Activated CD8-positive, alpha-beta memory T cell treated with anti-CD3 and anti-CD28 coated beads, Interleukin-2, amount 50 U/mL, for 4 hours (primary cell): Measurements from ENCODE around the gene ETF1.
"Not testable (repeated sequence)": the region's sequence is repeated elsewhere in the genome, so short reads cannot be mapped to it uniquely, and the experiment has no call there.

ENCODE experiments used
- DNase-seq: peaks from one replicate; pipeline ENCODE4 v3.0.0-alpha.2; 2020

Gene ETF1

DNA sequence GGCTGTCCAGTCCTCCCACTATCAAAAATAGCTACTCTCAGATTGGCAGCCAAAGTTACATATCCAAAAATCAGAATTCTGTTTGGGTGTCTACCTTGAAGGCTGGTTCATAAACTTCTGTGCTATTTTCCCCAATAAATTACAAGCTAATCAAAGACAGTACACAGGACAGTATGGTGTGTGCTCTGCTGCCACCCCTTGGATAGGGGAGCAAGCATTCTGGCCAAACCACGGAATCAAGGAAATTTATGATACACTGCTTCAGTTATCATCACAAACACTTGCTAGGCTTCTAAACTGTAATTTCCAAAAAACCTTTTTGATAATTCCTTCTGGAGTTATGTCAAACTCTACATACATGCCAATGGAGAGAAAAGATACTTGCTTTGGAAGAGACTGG lies 15.9 kb downstream of the ETF1 start:
- DNase-seq, result no peak

DNA sequence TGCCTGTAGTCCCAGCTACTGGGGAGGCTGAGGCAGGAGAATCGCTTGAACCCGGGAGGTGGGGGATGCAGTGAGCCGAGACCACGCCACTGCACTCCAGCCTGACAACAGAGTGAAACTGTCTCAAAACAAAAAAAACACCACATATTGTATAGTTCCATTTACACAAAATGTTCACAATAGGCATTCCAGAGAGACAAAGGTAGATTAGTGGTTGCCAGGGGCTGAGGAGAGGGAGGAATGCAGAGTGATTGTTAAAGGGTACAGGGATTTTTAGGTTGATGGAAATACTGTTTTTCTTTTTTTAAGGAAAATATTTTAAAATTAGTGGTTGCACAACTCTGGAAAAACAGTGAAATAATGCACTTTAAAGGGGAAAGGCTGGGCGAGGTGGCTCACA lies 19.6 kb downstream of the ETF1 start:
- no peak for DNase-seq

DNA sequence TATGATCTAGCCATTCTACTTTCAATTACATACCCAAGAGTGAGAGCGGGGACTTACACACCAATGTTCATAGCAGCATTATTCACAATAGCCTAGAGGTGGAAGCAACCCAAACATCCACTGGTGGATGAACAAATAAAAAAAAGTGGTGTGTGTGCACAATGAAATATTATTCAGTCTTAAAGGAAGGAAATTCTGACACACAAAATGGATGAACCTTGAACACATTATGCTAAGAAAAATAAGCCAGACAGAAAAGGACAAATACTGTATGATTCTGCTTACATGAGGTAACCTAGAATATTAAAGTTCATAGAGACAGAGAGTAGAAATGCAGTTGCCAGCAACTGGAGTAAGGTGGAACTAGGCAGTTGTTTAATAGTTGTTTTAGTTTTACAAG lies 22.1 kb downstream of the ETF1 start:
- DNase-seq, result no peak

DNA sequence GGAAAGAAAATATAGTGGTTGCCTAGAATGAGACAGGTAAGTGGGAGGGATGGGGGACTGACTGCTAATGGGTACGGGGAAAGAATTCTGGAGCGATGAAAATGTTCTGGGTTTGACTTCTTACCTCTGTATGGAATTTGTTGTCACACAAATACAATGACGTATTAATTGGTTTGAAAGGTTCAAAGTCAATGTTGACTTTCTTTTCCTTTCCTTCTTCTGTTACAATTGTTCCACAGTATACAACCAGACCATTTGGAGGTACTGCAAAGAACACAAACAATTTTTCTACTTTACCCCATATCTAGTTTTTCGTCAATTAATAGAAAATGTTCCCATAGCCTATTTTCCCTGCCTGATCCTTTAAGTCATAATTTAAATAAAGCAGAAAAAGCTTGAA lies 25.6 kb downstream of the ETF1 start:
- no peak for DNase-seq

DNA sequence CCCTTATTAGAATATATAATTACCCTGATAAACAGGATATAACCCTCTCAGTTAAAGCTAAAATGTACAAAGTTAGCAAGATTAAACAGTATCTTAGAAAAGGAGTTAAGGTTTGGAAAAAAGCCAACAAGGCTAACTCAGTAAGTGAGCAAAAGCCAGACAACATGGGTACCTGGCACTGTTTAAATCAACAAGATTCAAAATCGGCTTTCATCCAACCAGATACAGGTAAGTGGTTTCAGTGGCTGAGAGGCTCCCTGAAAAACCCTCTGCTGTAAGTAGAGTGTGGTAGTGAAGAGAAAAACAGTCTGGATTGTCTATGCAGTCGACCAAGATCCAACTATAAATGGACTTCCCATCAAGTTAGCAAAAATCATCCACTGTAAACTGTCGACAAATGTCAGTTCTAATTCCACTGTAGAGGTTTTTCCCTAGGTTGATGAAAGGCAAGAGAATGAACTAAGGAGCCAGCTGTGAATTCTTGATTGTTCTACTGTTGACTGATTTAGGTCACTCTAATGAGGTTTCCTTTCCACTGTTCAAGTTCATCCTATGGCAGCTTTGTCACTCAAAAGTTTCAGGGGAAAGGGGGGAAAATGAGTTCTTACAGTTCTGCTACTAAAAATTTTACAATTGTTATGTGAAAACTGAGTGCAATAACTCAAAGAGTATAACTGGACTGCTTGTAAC lies 27.3 kb downstream of the ETF1 start:
- no peak for DNase-seq

DNA sequence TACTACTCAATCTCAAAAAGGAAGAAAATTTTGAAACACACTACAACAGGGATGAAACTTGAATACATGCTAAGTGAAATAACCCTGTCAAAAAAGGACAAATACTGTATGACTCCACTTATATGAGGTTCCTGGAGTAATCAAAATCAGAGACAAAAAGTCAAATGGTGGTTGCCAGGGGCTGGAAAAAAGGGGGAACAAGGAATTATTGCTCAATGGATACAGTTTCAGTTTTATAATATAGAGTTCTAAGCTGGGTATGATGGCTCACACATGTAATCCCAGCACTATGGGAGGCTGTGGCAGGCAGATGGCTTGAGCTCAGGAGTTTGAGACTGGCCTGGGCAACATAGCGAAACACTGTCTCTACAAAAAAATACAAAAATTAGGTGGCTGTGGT lies 29.0 kb downstream of the ETF1 start:
- DNase-seq, result no peak

DNA sequence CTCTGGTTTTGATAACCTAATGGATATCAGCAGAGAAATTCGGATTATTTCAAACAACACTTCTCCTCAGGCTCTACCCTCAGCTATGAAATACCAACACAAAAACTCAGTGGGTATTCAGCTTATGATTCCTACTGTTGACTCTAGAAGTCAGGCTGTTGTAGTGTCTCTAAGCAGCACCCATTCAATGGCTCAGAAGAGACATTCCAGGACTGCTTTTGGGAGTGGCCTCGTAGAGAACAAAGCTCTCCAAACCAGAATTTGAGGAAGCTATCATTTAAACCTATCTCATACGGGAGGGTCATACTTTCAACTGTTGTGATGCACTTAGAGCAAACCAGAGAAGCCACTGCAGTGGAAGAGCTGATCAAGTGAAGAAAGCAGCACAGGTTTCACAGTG lies 34.1 kb downstream of the ETF1 start:
- DNase-seq, result no peak

DNA sequence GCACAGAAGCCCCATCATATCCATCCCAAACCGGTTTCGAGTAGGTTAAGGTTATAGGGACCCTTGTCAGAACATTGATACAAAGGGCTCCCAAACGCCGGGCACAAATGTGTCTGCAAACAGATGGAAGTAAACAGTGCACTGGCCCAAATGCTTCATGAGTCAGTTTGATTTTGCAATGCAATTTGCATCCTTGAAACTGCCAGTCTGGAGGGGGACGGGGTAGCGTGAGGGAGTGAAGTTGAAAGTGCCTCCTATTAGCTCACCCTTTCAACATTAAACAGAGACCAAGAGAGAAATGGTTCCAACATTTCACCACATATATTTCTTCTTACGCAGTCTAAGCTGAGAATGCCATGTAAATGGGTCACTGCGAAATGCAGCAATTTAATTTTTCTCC lies 35.6 kb downstream of the ETF1 start:
- not testable (repeated sequence) for DNase-seq

DNA sequence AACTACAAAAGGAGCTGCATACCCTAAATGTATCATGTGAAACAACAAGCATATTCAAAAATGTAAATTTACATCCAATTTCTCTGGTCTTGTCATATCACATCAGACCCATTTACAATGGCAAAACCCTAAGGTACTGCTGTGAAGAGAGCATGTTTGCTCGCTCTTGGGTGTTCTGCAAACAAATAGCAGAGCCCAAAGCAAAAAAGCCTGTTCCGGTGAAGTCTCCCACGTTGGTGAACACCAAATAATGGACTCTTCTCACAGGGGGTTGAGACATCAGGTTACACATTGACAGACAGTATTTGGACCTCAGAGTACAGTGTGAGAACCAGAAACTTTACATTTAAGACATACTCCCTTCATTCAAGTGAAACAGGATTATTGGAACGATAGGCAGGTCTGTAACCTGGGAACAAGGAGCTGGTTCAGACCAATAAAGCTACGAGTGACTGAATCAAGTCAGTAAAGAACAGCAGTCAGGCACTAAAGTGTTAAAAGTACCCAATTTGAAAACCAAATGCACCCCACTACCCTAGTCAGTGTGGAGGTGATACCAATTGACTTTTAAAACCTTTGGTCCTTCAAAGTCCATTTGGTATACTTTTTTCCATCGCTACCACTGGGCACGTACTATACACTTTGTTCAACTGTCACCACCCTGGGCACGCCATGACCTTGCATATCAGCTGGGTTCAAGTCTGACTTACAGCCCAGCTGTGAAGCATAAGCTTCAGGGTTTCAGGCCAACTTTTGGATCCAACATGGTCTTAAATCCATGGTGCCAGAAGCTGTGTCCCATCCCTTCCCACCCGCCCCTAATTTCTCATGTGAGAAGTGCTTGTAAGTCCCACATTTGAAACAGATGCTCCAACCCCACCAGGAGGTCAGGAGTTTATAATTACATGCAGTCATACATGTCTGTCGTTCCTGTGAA lies 36.4 kb downstream of the ETF1 start:
- DNase-seq, result no peak

DNA sequence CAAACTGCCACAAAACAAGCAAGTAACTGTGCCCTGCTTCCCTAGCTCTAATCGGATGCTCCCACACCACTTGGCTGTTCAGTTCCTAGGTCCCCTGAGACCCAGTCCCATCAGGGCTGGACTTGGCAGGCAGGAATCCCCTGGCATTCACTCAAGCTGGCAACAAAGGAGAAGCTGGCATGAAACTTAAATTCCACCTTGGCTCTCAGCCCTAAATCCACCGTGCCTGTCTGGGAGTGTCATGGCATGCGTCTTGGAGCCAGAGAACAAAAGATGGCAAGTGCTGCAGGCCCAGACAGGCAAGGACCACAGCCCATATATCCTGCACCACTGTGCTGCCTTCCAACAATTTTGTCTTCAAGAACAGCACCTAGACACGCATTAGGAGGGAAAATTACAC lies 38.2 kb downstream of the ETF1 start:
- no peak for DNase-seq

DNA sequence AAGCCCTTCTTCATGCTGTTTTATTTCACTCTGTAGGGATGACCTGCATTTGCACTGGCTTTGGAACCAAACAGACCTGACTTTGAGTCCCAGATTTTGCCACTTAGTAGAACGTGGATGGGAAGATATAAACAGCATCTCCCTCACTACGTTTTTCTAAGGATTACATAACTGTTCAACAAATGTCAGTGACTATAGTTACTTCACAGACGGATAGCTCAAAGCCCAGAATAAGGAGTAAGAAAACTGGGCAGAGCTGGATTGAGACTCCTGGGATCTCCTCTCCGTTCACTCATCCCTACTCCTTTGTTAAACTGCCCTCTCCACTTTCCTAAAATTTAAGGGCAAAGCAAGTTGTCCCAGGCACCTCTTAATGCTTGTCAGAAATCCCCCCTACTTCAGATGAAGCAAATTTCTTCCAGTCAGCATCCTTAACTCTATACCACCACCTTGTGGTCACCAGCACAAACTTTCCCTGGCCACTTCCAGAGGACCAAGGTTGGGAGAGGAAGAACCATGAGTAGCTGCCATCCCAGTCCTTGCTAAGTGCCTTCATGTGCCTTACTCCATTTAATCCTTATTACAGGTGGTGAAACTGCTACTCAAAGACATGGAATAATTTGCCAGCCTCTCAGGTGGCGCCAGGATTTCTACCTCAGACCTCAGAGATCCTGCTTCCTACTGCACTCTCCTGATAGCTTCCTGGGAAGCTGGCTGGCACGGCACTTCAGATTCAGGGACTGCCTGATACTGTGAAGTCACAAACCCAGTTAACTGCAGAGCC lies 39.4 kb downstream of the ETF1 start:
- DNase-seq, result no peak

DNA sequence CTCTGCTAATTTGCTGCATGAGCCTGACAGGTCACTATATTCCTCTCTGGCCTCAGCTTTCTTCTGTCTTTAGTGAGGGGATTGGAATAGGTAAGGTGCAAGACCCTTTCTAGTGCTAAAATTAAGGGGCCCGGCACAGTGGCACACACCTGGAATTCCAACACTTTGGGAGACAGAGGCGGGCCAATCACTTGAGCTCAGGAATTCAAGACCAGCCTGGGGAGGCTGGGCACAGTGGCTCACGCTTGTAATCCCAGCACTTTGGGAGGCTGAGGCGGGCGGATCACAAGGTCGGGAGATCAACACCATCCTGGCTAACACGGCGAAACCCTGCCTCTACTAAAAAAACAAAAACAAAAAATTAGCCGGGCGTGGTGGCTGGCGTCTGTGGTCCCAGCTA lies 40.5 kb downstream of the ETF1 start:
- DNase-seq, result no peak

DNA sequence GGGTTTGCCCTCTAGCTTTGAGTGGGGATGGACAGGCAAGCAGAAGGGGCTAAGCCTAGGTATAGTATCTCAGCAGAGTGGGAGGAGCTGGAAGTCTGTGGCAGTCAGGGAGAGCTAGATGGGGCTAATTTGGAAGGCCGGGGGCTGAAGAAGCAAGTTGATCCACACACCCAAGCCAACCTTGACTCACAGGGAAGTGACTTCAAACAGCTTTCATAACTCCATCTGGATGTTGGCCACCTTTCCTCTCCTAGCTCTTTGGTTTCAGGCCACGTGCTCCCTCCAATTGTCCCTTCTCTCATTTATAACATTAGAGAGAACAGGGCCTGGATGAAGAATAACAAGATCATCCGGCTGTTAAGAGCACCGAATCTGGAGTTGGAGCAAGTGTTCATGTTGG lies 40.9 kb downstream of the ETF1 start:
- no peak for DNase-seq

DNA sequence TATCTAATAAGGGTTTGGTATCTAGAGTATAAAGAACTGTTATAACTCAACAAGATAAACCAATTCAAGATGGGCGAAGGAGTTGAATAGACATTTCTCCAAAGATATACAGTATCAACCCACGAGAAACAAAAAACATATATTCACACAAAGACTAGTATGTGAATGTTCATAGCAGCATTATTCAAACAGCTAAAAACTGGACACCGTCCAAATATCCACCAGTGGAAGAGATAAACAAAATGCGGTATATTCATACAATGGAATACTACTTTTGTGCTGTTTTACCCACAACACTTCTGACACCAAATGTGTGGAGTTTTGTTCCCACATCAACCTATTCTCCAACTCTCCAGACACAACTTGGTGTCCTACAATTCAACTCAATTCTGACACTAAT lies 44.7 kb downstream of the ETF1 start:
- DNase-seq, result no peak

DNA sequence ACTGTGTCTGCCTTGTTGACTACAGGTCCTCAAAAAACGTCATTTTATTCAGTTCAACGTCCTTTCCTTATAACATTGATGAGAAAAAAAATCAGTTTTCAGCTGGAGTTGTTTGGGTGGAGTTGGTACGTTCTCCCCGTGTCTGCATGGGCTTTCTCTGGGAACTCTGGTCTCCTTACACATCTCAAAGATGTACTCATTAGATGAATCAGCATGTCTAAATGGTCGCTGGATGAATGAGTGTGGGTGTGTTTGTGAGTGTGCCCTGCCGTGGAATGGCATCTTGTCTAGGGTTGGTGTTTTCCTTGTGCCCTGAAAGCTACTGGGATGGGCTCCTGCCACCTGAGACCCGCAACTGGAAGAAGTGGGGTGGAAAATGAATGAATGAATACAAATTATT lies 47.7 kb downstream of the ETF1 start:
- DNase-seq, result no peak

DNA sequence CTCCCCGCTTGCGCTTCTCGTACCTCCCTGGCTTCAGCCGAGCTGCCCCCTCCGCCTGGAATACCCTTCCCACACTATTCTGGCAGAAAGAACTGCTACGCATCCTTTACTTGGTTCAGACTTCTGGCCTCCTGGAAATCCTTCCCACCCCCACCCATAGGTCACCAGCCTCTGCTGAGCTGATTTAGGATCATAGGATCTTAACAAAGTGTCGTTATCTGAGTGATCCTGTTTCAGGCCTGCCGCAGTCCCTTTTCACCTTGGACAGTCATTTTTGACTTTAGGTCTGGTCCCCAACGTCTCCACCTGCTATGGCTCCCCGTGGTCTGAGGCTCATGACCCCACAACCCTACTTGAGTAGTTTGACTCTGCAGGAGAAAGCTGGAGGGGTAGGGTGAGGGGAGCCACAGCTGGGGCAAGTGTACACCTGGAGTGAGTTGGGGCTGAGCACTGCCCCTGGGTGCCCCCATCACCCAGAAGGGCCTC lies 50.4 kb downstream of the ETF1 start:
- no peak for DNase-seq

DNA sequence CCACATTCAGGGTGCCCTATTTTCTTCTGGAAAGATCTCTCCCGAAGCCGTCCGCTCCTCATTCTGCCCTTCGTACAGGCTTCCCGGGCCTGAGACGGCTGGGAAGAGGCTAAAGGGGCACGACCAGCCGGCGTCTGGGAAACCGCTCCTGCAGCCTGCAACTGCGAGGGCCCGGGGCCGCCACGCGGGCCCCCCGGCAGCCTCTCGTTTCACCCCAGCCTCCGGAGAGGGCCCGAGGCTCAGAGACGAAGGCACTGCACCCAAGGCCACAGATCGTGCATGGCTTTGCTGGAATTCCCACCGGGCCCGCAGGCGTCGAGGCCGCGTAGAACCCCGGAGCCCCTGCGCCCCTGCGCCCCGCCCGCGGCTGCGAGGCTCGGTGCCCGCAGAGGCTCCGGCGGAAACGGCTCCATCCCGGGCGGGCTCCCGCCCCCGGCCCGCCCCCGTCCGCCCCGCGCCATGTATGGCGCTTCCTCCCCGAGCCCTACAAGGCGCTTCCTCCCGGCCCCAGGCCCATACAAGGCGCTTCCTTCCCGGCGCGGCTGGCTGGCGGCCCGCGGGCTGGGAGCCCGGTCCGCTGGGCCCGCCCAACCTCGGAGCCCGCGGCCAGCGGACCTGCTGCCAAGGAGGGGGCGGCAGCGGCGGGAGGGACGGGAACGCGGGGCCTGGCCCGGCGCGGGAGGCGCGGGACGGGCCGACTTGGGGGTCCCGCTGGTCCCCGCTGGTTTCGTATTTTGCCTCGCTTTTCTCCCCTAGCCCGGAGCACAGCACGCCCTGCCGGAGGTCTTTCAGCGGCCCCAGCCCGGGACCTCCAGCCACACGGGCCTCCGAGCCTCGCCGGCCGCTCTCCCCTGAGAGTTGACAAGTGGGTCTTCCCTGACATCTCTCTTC lies 51.1 kb downstream of the ETF1 start:
- DNase-seq, result peak; percentile 81

DNA sequence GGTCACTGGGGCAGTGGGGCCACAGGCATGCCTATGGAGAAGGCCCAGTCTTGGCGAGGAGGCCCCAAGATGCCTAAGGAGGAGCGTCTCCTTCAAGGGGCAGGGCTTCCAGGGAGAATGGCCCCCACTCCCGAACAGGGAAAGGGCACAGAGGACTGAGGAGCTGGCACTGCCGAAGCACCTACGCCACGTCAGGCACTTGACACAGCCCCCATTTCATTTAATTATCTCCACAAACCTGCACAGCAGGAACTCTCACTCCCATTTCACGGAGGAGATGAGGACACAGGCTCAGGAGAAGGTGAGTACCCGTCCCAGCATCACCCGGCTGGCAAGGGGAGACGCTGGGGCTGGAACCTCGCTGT lies 51.8 kb downstream of the ETF1 start:
- no peak for DNase-seq

DNA sequence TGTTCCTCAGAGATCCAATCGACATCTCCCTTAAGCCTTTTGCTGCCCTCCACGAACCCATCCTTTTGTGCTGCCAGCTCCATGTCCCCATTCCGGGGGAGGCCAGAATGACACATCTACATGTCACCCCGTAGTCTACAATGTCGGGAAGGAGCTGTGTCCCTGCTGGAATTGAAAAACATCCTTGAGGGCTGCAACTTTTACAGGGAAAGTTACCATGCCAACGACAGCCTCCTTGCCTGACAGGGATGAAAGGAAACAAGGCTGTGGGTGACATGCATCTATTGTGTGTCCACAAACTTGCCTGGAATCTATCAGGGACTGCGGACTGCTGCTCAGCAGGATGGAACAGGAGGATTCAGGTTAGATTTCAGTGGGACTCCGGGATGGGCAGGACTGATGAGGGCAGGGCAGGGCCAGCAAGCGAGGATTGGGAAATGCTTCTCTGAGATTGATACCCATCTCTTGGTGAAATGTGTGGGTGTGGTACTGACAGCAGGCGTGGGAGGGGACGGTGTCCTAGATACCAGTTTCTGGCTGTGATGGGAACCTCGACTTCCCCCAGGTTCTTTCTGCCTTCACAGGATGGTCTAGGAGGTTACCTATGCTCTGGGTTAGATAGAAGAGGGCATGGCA lies 52.3 kb downstream of the ETF1 start:
- no peak for DNase-seq

DNA sequence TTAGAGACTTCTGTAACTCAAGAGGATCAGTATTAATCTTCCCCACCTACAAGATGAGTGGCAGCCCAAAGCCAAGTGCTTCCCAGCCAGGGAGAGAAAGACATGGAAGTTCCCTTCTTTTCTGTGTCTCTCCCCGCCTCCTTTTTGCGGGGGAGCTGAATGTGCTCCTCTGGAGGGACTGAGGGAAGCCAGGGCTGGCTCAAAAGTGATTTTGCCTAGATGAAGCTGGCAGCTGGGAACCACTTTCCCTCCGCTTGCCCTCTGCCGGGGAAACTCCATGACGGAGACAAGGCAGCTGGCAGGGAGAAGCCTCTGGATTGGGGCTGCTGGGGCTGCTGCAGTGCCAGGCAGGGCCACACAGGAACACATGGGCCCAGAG lies 53.4 kb downstream of the ETF1 start:
- DNase-seq, result no peak

DNA sequence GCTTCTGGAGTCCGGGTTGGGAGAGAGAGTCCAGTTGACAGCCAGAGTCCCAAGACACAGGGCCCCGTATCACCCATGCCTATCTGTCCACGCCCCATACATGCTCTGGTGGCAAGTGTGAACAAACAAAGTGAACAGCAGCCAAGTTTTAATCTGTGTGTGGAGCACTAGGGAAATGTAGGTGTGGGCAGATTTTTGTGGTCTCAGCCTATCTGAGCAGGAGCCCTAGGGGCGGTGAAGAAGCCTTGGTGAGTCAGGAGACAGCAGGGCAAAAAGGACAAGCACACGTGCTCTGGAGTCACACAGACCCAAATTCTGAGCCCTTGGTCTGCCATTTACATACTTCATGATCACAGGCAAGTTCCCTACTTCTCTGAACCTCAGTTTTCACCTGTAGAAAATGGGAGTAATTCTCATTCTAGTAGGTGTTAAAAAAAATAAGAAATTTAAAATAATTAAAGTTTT lies 54.5 kb downstream of the ETF1 start:
- DNase-seq, result no peak

DNA sequence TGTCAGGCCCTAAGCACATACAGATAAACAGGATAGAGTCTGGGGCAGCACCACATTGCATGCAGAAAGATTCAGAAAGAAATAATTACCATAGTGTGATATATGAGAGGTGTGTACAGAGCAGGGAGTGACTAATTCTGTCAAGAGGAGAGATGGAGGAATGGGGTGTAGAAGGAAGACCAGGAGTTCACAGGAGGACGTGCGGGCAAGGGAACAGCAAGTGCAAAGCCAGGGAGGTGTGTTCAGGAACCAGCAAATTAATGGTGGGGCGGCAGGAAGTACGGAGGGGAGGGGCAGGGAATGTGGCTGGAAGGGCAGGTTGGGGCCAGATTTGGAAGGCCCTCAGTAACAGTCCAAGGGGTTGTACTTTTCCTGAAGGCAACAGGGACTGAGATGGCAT lies 60.4 kb downstream of the ETF1 start:
- DNase-seq, result no peak
